GM12801 (cell line): ENCODE data around the gene IL2RA.

ENCODE experiments used
- CTCF ChIP-seq: IDR thresholded peaks from one replicate; pipeline ENCODE4 v1.5.1; 2011; ENCODE audit warnings: control low read depth; ENCODE audit not compliant: insufficient read length; ENCODE audit errors: extremely low read depth

The IL2RA gene

DNA sequence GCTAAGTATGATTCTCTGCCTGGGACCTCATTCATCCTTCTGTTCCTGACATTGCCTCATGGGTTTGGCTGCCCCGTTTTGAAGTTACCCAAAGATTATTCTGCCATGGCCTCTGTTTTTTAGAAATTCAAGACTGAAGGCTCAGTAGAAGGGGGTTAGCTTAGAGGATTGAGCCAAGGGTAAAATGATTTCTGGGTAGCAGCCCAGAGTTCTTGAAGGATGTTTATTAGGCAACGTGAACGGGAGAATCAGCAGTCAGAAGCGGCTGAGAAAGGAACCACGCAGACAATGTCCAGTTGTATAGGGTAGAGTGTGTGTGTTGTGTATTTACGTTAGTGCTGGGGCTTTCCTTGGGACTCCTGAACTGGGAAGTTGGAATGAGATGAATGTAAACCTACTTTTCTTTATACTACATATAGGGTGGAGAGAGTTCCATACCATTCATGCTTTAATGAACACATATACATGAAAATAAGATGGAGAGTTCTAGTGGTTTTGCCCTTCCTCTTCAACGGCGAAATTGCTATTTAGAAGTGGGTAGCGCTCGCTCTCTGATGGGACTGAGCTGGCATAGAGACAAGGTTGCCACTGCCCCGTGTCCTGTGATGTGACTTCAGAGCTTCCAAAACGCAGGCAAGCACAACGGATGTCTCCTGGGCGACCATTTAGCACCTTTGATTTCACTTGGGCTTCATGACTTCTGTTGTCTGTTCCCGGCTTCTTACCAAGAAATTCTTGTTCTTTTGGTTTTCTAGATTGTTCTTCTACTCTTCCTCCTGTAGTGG, 49.9 kb downstream of the IL2RA start:
- no peak for TF ChIP-seq CTCF

DNA sequence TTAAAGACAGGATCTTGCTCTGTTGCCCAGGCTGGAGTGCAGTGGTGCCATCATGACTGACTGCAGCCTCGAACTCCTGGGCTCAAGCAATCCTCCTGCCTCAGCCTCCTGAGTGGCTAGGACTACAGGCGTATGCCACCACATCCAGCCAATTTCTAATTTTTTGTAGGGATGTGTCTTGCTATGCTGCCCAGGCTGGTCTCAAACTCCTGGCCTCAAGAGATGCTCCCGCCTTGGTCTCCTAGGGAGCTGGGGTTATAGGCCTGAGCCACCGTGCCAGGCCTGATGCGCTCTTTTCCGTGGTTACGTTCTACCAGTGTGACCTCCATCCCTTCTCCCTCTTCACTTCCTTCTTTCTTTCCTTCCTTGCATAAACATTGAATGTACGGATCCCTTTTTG, 50.6 kb downstream of the IL2RA start:
- TF ChIP-seq CTCF: no peak

DNA sequence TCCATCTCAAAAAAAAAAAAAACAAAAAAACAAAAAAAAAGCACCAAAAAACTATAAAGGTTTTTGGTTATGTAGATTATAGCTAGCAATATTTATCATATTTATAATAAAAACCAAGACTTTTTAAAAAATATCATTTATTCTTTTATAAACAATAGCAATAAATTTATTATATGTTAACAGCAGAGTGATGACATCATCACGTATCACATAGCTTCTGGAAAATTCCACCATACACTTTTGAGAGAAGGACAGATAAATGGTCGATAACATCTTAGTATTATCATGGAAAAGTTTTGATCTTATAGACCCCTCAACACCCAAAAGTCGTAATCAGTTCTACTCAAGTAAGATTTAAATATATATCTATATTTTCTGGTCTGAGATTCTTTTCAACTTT, 51.6 kb downstream of the IL2RA start:
- no peak for TF ChIP-seq CTCF

GRCh38 chr10:6009961-6010360, 52.2 kb downstream of the IL2RA start:
- no peak for TF ChIP-seq CTCF

DNA sequence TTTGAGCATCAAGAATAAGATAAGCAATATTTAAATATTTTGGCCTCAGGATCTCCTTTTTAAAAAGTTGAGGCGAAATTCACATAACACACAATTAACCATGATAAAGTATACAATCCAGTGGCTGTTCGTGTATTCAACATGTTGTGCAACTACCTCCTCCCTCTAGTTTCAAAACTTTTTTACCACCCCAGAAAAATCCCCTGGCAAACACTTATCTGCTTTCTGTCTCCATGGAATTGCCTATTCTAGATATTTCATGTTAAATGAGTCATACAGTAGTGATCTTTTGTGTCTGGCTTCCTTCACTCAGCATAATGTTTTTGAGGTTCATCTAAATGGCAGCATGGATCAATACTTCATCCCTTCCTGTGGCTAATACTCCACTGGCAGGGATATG, 53.0 kb downstream of the IL2RA start:
- no peak for TF ChIP-seq CTCF

GRCh38 chr10:6008497-6009142, 53.5 kb downstream of the IL2RA start:
- TF ChIP-seq CTCF: no peak

GRCh38 chr10:6006991-6007390, 55.2 kb downstream of the IL2RA start:
- no peak for TF ChIP-seq CTCF
